GM13976 (cell line): ENCODE data around the gene CUX1.

Source experiments
- DNase-seq: peaks from one replicate; pipeline ENCODE4 v3.0.0; 2012; ENCODE audit warnings: low spot score
- in situ Hi-C: fragments of 300-500 bp; cut with MboI; formaldehyde crosslinking; loops from one replicate; pipeline ENCODE4 v1.12.0; 2022; ENCODE audit warnings: low sequenced_read_pairs, mixed read lengths, inconsistent platforms; ENCODE audit not compliant: unreplicated experiment
- TF ChIP-seq, protein P1 (sequence below): IDR thresholded peaks from 2 replicates; pipeline ENCODE4 v1.5.1; 2012; ENCODE audit warnings: borderline replicate concordance, mild to moderate bottlenecking; ENCODE audit not compliant: insufficient read depth; ENCODE audit errors: extremely low read depth, missing control alignments, control extremely low read depth

Gene CUX1

DNA sequence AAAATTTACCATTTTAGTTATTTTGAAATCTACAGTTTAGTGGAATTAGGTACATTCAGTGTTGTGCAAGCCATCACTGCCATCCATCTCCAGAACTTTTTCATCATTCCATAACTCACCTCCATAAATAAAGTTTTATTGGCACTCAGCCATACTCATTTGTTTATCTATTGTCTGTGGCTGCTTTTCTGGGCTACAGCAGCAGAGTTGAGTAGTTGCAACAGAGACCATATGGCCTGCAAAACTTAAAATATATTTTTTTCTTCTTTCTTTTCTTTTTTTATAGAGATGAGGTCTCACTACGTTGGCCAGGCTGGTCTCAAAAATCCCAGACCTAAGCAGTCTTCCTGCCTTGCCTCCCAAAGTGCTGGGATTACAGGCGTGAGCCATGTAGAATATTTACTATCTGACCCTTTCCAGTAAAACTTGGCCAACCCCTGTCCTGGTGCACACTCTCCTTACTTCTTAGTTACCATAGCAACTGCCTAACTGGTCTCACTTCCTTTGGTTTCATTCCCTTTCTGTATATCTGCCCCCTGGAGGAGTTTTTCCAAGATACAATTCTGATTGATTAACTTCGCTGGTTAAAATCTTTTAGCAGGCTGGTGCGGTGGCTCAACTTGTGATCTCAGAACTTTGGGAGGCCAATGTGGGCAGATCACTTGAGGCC lies 133.2 kb downstream of the CUX1 start:
- TF ChIP-seq, protein P1, sequence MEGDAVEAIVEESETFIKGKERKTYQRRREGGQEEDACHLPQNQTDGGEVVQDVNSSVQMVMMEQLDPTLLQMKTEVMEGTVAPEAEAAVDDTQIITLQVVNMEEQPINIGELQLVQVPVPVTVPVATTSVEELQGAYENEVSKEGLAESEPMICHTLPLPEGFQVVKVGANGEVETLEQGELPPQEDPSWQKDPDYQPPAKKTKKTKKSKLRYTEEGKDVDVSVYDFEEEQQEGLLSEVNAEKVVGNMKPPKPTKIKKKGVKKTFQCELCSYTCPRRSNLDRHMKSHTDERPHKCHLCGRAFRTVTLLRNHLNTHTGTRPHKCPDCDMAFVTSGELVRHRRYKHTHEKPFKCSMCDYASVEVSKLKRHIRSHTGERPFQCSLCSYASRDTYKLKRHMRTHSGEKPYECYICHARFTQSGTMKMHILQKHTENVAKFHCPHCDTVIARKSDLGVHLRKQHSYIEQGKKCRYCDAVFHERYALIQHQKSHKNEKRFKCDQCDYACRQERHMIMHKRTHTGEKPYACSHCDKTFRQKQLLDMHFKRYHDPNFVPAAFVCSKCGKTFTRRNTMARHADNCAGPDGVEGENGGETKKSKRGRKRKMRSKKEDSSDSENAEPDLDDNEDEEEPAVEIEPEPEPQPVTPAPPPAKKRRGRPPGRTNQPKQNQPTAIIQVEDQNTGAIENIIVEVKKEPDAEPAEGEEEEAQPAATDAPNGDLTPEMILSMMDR: no peak
- in situ Hi-C loops: no loop called here
- DNase-seq: no peak

DNA sequence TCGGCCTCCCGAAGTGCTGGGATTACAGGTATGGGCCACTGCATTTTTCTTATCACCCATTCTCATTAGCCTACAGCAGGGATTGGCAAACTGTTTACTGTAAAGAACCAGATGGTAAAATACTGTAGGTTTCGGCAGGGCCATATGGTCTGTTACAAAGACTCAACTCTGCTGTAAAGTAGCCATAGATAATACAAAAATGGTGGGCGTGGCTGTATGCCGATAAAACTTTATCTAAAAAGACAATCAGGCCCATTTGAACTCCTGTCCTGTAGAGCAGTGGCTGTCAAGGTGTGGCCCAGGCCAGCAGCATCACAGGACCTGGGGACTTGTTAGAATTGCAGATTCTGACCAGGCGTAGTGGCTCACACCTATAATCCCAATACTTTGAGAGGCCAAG lies 134.3 kb downstream of the CUX1 start:
- TF ChIP-seq, protein P1: no peak
- in situ Hi-C loops: no loop called here
- no peak for DNase-seq

DNA sequence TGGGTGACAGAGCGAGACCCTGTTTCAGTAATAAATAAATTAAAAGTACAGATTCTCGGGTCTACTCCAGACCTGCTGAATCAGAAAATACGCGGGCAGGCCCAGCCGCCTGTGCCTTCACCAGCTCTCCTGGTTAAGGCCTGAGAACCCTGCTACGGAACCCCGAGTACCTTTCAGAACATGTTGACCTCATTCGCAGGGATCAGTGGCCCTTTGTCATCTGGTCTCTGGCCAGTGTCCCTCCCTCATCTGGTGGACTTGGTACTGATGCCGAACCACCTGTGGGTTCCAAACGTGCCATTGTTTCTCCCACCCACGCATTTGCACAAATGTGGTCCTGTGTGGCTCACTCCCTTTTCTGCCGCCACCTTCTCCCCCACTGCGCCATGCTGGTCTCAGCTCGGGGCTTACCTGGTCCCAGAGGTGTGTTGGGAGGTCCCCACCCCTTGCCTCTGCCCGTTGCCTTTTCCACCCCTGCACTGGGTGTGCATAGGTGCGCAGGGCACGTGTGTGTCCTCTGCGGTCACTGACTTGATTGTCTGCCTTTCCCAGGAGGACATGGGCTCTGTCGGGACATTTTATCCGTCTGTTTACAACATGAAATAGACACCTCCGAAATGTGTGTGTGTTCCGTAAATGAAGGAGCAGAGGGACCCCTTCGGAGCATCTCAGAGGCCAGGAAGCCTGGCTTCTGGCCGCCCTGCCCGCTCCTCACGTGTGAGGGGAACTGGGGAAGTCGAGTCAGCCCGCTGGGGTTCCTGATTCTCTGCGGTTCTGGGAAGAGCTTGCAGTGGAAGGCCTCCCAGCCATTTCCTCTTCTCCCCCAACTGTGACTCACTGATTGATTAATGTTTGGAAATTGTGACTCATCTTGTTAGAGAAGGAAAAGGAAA lies 135.2 kb downstream of the CUX1 start:
- in situ Hi-C loops: no loop called here
- no peak for DNase-seq
- TF ChIP-seq, protein P1: no peak

DNA sequence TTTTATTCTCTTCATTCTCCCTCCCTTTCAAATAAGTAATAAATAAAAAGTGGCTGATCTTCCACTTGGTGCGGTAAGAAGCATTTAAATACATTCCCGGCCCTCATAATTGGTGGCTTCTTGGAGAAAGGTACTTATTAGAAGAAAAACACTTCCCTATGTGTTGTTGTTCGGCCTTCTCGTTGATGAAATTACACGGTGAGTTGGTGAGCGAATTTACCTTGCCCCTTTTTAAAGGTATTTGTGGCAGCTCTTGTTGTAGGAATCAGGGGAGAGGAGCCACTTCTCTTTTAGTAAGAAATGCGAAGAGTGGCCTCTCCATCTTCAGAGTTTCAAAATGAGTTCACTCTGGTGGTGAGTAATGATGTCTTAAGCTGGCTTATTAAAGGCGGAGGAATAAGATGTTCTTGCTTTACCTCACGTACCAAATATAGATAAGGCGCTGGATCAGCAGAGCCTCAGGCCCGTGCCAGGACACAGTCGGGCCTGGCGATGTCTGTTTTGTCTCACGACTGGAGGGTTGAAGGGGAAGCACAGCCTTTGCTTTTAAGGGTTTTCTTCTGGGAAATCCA lies 135.9 kb downstream of the CUX1 start:
- TF ChIP-seq, protein P1: no peak
- in situ Hi-C loops: no loop called here
- peak; percentile 84 for DNase-seq

DNA sequence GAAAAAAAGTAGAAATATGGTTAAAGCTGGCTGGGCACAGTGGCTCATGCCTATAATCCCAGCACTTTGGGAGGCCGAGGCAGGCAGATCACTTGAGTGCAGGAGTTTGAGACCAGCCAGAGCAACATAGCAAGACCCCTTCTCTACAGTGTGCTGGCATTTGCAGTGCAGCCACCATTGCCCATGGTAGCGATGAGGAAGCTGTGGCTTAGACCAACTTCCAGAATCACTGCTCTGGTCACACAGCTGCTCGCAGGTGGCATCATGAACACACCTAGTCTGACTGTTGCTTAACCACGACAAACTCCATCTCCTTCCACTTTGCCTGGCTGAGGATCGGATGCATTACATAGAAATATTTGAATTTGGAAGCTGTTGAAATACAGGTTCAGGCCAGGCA lies 137.1 kb downstream of the CUX1 start:
- TF ChIP-seq, protein P1: no peak

DNA sequence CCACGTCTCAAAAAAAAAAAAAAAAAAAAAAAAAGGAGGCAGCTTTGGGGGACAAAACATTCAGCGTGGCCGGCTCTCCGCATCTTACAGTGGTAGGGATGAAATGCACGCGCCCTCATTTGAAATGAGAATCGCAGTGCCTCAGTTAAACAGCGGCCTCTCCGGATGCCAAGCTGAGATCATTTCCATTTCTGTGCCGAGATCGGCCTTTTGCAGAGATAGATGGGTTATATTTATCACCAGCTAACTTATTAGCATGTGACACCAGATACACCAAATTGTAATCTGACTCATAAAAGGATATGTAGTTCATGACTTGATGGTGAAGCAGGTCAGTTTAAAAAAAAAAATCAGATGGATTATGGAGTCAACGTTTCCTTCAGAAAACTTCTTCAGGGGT lies 138.7 kb downstream of the CUX1 start:
- in situ Hi-C loops: no loop called here
- DNase-seq: no peak
- TF ChIP-seq, protein P1: no peak

More for the DNA sequence above, 137.1 kb downstream of the CUX1 start:
- in situ Hi-C loops: no loop called here
- no peak for DNase-seq
